ENCODE results near the gene ZNF689.
"Not testable (repeated sequence)": the region's sequence is repeated elsewhere in the genome, so short reads cannot be mapped to it uniquely, and the experiment has no call there.

Gene ZNF689

DNA sequence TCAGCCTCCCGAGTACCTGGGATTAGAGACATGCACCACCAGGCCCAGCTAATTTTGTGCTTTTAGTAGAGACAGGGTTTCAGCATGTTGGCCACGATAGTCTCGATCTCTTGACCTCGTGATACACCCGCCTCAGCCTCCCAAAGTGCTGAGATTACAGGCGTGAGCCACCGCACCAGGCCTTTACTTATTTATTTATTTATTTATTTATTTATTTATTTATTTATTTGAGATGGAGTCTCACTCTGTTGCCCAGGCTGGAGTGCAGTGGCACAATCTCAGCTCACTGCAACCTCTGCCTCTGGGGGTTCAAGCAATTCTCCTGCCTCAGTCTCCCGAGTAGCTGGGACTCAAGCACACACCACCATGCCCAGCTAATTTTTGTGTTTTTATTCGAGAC, 19.3 kb downstream of the ZNF689 start:
- DNase-seq, result not testable (repeated sequence)

DNA sequence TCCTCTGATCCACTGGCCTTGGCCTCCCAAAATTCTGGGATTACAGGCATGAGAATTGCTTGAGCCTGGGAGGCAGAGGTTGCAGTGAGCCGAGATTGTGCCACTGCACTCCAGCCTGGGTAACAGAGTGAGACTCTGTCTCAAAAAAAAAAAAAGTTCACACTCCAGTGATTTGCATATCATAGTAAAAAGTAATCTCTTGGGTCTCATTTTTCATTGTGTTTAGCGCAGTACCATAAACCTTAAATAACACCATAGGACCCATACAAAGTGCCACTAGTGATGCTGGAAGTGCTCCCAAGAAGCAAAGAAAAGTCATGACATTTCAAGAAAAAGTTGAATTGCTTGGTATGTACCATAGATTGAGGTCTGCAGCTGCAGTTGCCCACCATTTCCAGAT, 20.6 kb downstream of the ZNF689 start:
- not testable (repeated sequence) for DNase-seq

DNA sequence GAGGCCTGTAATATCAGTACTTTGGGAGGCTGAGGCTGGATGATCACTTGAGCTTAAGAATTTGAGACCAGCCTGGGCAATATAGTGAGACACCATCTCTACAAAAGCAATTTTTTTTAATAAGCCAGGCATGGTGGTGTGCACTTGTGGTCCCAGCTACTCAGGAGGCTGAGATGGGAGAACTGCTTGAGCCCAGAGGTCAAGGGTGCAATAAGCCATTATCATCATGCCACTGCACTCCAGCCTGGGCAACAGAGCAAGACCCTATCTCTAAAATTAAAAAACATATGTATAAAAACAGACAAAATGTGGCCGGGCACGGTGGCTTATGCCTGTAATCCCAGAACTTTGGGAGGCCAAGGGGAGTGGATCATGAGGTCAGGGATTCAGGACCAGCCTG, 21.5 kb downstream of the ZNF689 start:
- DNase-seq, result no peak

DNA sequence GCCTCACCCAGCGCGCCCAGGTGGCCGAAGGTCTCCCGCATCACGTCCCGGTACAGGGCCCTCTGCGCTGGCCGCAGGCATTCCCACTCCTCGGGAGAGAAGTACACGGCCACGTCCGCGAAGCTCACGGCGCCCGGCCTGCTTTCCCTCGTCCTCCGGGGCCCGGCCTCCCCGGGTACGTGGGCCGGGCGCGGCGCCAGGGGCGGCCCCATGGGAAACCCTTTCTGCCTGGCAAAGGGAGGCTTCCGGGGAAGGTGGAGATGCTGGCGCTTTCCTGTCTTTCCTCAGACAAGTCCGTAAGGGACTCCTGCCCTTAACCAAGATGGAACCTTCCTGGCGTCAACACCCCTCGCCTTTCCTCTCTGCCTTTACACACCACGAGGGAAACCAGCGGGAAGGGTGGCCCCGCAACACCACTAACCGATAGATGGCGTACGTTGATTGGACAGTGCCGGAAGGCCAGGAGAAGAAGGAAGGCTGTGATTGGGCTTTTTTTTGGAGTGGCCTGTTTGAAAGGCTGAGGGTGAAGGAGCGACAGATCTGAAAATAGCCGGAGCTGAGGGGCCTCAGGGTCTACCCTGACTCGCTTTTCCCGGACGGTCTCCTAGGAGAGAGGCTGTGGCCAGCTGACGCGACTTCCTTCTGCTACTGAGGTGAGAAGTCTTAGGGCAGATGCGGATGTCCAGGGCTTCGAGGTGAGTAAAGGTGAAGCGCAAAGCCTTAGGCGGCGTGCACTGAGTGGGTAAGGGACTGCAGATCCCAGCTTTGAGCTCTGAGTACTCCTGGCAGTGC, 24.6 kb downstream of the ZNF689 start, which contains the start of gene ZNF785:
Gene ZNF785, minus strand, starts transcription at position 298 of the 792 bp plus-strand sequence. Its CDS starts 86 bp downstream, at position 212.
- peak; percentile 98 for DNase-seq

DNA sequence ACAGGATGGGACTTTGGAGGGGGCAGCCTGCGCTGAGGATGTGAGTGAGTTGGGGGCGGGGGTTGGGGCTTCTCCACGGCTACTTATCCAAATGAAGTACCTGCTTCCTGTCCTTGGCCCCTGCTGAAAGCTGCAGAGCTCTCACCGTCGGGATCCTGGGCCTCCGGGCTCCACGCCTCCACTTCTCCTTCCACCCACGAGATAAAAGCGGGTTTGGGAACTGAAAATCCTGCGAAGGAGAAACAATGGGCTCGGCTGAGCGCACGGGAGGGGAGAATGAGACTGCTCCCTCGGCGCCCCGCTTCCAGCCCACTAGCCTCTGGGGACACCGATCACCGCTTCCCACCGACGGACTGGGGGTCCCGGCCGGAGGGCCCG, 25.2 kb downstream of the ZNF689 start:
- DNase-seq, result peak; percentile 39

DNA sequence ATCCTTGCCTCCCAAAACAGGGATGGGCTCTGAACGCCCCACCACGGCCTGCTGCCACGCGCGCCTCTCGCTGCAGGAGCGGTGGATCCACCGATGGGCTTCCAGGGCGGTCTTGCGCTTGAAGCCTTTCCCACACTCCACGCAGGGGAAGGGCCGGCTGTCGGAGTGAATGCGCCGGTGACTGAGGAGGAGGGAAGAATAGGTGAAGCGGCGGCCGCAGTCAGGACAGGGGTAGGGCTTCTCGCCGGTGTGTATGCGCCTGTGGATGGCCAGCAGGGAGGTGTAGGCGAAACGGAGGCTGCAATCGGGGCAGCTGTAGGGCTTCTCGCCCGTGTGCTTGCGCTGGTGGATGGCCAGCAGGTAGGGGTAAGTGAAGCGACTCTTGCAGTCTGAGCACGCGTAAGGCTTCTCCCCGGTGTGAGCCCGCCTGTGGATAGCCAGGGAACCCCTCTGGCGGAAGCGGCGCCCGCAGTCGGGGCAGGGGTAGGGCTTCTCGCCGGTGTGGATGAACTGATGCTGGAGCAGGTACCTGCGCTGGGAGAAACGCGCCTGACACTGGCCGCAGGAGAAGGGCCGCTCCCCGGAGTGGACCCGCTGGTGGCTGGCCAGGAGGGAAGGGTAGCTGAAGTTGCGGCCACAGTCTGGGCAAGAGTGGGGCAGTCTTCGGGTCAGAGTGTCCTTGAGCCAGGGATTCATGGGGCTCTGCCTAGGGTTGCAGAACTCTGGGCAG, 27.4 kb downstream of the ZNF689 start:
- DNase-seq, result no peak

DNA sequence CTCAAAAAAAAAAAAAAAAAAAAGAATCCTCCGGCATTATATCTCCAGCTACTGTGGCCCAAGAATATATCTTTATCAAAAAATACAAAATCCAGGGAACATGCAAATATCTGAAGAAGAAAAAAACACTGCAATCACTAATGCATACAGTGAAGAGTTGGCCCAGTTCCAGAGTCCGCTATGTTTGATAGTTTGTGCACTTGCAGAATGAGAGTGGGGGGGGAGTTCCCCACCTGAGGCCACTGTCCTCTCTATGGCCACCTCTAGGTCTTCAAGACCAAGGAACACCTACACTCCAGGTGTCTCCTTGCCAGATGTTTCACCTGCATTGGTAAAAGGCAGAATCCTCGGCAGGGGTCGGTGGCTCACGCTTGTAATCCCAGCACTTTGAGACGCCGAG, 28.7 kb downstream of the ZNF689 start:
- DNase-seq, result no peak

DNA sequence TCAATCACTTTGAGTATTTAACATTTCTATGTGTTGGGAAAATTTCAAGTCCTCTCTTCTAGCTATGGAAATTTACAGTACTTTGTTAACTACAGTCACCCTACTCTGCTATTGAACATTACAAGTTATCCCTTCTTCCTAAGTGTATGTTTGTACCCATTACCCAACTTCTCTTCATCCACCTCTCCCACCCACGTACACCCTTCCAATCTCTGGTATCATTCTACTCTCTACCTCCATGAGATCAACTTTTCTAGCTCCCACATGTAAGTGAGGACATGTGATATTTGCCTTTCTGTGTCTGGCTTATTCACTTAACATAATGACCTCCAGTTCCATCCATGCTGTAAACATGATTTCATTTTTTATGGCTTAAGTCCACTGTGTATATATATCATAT, 35.5 kb downstream of the ZNF689 start:
- no peak for DNase-seq

DNA sequence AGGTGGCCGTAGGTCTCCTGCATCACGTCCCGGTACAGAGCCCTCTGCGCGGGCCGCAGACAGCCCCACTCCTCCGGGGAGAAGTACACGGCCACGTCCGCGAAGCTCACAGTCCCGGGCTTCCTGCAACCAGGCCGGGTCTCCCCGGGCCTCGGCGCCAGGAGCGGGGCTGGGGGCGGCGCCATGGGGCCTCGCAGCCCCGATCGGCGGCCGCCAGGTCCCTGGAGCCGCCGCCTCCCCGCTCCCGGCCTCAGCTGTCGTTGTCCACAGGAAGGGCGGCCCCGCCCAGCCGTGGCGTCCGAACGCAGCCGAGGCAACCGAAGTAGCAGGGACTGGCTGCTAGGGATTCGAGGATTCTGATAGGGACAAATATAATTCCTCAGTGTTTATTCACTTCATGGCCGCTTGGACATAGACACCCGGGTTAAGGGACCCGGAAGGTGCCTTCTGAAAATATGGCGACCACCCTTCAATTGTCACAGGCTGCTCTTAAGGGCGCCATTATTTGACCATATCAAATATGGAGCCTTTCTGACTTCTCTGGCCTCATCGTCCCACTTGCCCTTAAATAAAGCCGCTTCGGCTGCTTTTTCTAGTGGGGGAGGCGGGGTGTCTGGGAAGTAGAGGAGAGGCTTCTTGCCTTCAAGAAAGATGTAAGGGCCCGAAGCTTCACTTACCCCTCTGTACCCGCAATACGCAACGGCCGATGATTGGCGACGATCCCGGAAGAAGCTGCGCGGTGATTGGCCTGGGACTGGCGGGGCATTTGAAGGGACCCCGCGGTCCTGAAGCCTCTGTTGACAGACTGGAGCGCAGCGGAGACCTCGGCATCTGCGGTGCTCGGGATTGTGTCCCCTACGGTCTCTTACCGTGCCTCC, 38.5 kb downstream of the ZNF689 start, which contains the start of gene ZNF688:
Gene ZNF688, minus strand, starts transcription at position 270 of the 878 bp plus-strand sequence. Its CDS starts 85 bp downstream, at position 185.
- DNase-seq, result peak; percentile 97

DNA sequence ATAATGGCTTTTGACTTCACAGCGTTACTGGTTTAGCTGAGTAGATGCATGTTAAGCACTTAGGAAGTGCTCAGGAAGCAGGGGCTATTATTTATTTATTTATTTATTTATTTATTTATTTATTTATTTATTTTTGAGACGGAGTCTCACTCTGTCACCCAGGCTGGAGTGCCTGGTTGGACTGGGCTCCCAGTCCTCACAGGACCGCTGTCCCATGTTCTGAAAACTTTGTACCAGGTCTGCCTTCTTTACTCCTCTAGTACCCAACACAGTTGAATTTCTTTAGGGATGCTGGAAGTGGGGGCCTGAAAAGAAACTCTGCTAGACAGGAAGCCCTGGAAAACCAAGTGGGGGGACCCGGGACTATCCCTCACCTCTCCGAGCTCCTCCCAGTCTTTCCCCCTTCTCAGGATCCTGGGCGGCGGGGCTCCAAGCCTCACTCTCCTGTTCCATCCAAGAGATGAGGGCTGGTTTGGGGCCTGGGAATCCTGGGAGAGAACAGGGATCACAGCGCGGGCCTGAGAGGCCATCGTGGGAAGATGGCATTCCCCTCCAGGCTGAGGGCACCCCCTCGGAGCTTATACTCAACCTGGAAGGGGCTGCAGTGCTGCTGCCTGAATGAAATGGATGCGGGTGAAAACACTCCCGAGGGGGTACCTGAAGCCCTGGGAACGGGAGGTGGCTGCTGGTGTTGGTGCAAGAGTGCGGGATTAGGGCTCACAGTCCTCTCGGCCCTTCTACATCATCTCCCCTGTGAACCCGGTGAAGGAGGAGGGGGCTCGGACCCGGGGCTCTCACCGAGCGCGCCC, 39.3 kb downstream of the ZNF689 start:
- DNase-seq, result no peak

DNA sequence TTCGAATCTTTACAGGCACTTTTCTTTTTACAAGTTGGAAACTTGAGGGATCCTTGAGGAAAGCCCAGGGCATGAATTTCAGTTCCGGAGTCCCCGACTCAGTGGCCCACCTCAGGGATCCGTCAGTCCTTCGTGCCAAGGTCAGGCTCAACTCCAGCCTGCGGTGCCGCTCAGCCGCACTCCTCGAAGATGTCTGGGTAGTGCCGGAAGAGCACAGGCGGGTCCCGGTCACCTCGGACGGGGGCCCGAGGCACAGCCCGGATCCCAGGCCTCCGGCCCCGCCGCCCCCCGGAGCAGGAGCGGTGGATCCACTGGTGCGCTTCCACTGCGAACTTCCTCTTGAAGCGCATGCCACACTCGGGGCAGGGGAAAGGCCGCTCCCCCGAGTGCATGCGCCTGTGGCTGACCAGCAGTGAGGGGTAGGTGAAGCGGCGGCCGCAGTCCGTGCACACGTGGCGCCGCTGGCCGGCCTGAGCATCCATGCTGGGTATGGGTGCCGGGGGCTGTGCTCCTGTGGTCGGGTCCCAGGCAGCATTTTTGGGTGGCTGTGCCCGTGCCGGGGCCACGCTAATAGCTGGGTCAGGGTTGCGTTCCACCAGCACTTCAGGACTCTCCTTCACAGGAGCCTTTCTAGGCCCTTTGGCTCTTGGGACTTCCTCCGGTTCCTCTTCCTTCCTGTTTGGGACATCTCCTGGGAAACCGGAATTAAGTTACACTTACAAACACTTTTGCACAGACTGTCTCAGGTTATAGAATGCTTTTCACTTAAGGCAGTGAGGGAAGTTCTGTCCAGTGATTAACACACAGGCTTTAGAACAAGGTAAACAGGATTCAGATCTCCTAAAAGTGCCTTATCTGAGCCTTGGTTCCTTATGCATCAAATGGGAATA, 40.2 kb downstream of the ZNF689 start:
- DNase-seq, result no peak

DNA sequence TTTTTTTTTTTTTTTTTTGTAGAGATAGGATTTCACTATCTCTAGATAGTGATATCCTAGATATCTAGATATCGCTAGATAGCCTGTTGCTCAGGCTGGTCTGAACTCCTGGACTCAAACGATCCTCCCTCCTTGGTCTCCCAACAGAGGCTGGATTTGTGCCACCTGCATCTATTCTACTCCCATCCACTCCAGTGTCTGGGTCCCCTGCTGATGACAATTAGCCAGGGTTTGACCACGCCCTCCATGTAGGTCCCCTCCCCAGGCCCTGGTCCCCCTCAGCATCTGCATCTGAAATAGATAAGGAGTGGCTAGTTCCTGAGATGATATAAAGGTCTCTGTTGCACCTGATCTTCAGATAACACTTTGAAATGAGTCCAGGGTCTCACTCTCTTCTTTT, 40.9 kb downstream of the ZNF689 start:
- DNase-seq, result no peak

DNA sequence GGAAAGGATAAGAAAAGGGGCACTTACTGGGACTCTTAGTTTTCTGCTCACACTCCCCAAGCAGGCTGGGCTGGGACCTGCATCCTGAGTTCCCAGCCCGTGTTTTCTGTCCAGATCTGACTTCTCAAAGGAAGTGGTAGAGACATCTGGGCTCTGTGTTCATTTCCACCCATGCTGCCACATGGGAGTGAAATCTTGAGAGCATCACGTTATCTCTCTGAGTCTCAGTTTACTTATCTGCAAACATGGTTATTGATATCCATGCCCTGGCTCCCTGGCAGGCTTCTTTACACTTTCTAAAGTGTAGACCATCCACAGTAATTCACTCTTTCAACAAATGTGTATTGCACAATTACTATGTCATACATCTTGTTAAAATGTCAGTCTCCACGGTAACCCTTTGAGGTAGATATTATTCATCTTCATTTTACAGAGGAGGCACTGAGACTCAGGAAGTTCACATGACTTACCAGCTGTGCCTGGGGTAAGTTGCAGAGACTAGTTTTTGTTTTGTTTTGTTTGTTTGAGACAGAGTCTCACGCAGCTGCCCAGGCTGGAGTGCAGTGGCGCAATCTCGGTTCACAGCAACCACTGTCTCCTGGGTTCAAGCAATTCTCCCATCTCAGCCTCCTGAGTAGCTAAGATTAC, 42.1 kb downstream of the ZNF689 start:
- DNase-seq, result peak; percentile 83

DNA sequence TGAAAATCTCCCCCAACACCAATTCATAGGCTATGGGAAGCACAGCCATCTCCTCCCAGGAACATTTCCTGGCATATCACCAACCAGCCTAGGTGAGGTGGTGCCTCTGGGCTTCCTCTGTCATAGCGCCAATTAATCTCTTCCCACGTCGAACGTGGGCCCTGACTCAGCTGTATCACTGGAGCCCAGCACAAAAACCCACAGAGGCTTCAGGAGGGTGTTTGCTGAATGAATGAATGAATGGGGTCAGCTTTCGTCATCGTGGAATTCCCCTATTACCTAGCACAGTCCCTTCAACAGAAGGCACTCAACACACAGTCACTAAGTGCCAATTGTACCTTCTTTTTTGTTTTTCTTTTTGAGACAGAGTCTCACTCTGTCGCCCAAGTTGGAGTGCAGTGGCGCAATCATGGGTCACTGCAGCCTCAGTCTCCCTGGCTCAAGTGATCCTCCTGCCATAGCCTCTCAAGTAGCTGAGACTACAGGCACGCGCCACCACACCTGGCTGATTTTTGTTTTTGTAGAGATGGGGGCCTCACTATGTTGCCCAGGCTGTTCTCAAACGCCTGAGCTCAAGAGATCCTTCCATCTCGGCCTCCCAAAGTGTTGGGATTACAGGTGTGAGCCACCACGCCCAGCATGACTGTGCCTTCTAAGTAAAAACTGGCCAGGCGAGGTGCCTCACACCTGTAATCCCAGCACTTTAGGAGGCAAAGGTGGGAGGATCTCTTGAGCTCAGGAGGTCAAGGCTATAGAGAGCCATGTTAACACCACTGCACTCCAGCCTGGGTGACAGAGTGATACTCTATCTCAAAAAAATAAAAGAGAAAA, 42.8 kb downstream of the ZNF689 start:
- peak; percentile 83 for DNase-seq

DNA sequence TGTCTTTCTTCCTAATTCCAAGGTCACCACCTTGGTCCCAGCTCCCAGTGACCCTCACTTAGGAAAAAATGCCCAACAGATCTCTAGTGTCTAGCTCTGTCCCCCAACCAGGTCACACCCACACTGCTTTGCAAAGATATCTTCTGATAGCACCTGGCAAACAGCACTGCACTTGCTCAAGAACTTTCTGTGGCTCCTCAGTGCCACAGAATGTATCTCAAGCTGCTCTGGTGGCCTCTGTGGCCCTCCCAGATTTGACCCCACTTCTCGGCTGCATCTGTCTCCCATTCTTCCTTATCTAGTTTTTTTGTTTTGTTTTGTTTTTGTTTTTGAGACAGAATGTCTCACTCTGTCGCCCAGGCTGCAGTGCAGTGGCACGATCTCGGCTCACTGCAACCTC, 43.7 kb downstream of the ZNF689 start:
- no peak for DNase-seq

DNA sequence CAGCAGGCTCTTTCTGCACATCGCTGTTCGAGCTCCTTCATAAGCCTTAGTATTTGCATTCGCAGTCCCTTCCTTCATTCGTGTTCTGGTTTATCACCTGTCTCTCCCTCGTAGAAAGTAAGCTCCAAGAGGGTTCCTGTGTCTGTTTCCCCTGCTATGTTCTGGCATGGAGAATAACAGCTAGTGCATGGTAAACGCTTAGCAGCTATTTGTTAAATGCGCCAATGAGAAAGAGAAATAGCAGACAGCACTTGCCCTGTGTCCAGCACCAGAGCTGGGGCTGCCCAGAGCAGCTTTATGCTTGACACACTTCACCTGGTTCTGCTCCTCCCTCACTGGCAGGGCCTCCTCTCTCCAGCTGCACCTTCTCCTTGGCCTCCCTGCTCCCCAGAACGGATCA, 44.2 kb downstream of the ZNF689 start:
- no peak for DNase-seq

DNA sequence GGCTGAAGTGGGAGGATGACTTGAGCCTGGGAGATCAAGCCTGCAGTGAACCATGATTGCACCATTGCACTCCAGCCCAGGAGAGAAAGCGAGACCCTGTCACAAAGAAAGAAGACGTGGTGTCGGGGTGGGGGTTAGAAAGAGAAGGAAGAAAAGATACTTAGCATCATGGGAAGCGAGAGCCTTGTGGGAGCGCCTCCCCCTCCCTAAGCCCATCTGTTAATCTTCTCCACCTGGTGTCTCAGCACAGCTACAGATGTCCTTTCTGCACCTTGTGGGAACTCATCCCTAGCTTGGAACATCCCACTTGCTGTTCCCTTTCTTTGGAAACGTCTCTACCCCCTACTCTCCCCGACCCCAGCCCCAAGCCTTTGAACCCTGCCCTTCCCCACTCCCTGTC, 44.7 kb downstream of the ZNF689 start:
- no peak for DNase-seq

DNA sequence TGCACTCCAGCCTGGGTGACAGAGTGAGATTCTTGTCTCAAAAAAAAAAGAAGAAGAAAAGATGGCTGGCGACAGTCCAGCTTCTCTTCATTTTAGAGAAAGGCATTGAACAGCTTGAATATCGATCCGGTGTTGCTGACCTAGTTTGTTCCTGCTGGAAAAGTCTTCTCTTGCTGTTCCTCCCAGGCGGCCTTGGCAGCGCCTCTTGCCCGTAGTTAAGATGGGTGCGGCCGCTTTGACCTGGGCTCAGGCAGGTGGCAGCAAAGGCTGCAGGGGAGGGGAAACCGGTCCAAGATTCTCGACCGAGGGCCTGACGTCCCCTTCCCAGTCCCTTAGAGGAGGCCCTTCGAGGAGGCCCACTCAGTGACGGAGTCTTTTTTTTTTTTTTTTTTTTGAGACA, 48.2 kb downstream of the ZNF689 start:
- DNase-seq, result no peak

DNA sequence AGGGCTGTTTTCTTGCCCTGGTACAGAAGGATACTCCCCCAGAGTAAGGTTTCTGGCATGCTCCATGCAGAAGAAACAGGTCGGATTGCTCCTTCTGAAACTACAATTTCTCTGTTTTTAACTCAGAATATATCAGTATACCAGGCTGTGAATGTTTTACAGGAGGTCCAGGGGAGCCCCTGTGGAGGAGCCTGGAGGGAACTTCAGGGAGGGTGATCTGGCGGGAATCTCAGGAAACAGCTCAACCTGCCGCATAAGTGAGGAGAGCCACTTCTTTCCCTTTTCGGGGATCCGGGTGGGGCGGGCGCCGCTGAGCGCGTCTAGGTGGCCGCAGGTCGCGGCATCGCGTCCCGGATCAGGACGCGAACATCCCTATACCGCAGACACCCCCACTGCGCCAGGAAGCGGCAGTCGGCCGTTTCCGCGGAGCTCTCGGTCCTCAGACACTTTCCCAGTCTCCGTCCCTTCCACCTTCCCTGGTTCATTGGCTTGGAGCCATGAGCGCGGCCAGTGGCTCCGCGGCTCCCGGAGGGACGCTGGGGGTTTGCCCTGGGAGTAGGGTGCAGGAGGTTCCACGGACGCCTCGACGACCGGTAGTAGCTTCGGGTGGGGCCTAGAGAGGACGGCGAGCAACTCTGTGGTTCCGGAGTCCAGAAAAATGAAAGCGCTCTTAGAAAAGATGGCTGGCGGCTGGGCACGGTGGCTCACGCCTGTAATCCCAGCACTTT, 48.9 kb downstream of the ZNF689 start:
- DNase-seq, result peak; percentile 30

All from activated CD4-positive, alpha-beta T cell treated with anti-CD3 and anti-CD28 coated beads, Interleukin-2, Interleukin-6, amounts not matched to agents 100 ng/mL and 50 ng/mL, durations not matched to agents 16 hours and 8 hours (primary cell).